K562 (cell line): ENCODE results near the gene LCA5L. TPM values are rescaled to one million over a fixed set of nuclear protein-coding genes. Genes with fewer than 3 reads are reported as not detected.
A peak's percentile ranks its signal among the peaks of the same experiment; 100 is the strongest.

Experiments
- CCAR2 ChIP-seq: fragments of 200-400 bp; formaldehyde crosslinking; IDR thresholded peaks from 2 replicates; pipeline ENCODE4 v1.6.1; 2017; ENCODE audit warnings: mild to moderate bottlenecking, low read depth, low read length
- CEBPB ChIP-seq: fragments of 450-650 bp; IDR thresholded peaks from 2 replicates; pipeline ENCODE4 v1.6.1; 2016; ENCODE audit warnings: missing genetic modification characterization, missing compliant biosample characterization
- E2F8 ChIP-seq: fragments of 450-650 bp; IDR thresholded peaks from 2 replicates; pipeline ENCODE4 v1.7.1; 2018; ENCODE audit warnings: mild to moderate bottlenecking, low read depth; ENCODE audit not compliant: partially characterized antibody
- FOXP4 ChIP-seq: sonication (generic); formaldehyde crosslinking; IDR thresholded peaks from 2 replicates; pipeline ENCODE4 v1.8.0; 2022; ENCODE audit warnings: mild to moderate bottlenecking, missing genetic modification reagents, borderline replicate concordance
- JUN ChIP-seq, 2 experiments: sonication (generic) in 1 of 2; formaldehyde crosslinking in 1 of 2; IDR thresholded peaks; 2 replicates each; pipeline versions ENCODE4 v1.6.1 to v1.8.0; 2012 to 2022; ENCODE audit warnings: borderline replicate concordance in 2 of 2, mild to moderate bottlenecking in 2 of 2, improper control_type of control experiment in 1 of 2, low read depth in 1 of 2, low read length in 1 of 2, missing genetic modification reagents in 1 of 2
- MYBL2 ChIP-seq, 2 experiments: fragments of 450-650 bp in 1 of 2; sonication (generic) in 1 of 2; formaldehyde crosslinking in 1 of 2; IDR thresholded peaks; 2 replicates each; pipeline versions ENCODE4 v1.6.1 to v1.8.1; 2017 to 2022; ENCODE audit warnings: borderline replicate concordance in 1 of 2, inconsistent platforms in 1 of 2, low read depth in 1 of 2, mild to moderate bottlenecking in 1 of 2, missing genetic modification reagents in 1 of 2, moderate library complexity in 1 of 2
- NCOR1 ChIP-seq: fragments of 450-650 bp; IDR thresholded peaks from 2 replicates; pipeline ENCODE4 v1.6.1; 2016; ENCODE audit warnings: mild to moderate bottlenecking, moderate library complexity
- PHF8 ChIP-seq: fragments of 200-600 bp; sonication (generic); IDR thresholded peaks from 2 replicates; pipeline ENCODE4 v1.6.1; 2012; ENCODE audit warnings: mixed run types, mild to moderate bottlenecking, inconsistent platforms, low read length, moderate library complexity, borderline replicate concordance
- PKNOX1 ChIP-seq: fragments of 450-650 bp; IDR thresholded peaks from 2 replicates; pipeline ENCODE4 v1.6.1; 2016
- POLR2B ChIP-seq: fragments of 450-650 bp; IDR thresholded peaks from 2 replicates; pipeline ENCODE4 v1.6.1; 2018; ENCODE audit warnings: low read depth; ENCODE audit not compliant: partially characterized antibody
- RBM14 ChIP-seq: fragments of 200-400 bp; formaldehyde crosslinking; IDR thresholded peaks from 2 replicates; pipeline ENCODE4 v1.6.1; 2018; ENCODE audit warnings: low read depth, mild to moderate bottlenecking, low read length, moderate library complexity, borderline replicate concordance; ENCODE audit not compliant: insufficient read depth
- SMAD4 ChIP-seq: fragments of 250-450 bp; sonication (Bioruptor Pico); conservative IDR thresholded peaks from 2 replicates; pipeline ENCODE4 v1.8.0; 2021; ENCODE audit warnings: inconsistent platforms, mild to moderate bottlenecking, moderate library complexity
- SMARCC2 ChIP-seq: fragments of 450-650 bp; IDR thresholded peaks from 2 replicates; pipeline ENCODE4 v1.6.1; 2017; ENCODE audit warnings: antibody characterized with exemption, moderate library complexity, mild to moderate bottlenecking, low read depth
- SNAPC5 ChIP-seq: fragments of 250-450 bp; sonication (Bioruptor Pico); IDR thresholded peaks from 2 replicates; pipeline ENCODE4 v1.8.0; 2021; ENCODE audit warnings: moderate library complexity, mild to moderate bottlenecking, inconsistent platforms
- SREBF2 ChIP-seq: sonication (generic); formaldehyde crosslinking; IDR thresholded peaks from 2 replicates; pipeline ENCODE4 v1.4.0; 2020; ENCODE audit warnings: mild to moderate bottlenecking, missing genetic modification reagents
- SRSF1 ChIP-seq: fragments of 200-400 bp; formaldehyde crosslinking; IDR thresholded peaks from 2 replicates; pipeline ENCODE4 v1.6.1; 2017; ENCODE audit warnings: mild to moderate bottlenecking, low read depth, low read length, moderate library complexity
- TAF15 ChIP-seq: fragments of 200-400 bp; formaldehyde crosslinking; IDR thresholded peaks from 2 replicates; pipeline ENCODE4 v1.6.1; 2017; ENCODE audit warnings: mild to moderate bottlenecking, low read depth, low read length, moderate library complexity
- XRCC4 ChIP-seq: IDR thresholded peaks from one replicate; pipeline ENCODE4 v1.6.1; 2011; ENCODE audit not compliant: insufficient read depth, insufficient read length; ENCODE audit errors: extremely low read depth
- ZKSCAN3 ChIP-seq: fragments of 250-450 bp; sonication (Bioruptor Pico); IDR thresholded peaks from 2 replicates; pipeline ENCODE4 v1.4.0; 2020
- ZNF23 ChIP-seq: fragments of 250-450 bp; sonication (Bioruptor Pico); IDR thresholded peaks from 2 replicates; pipeline ENCODE4 v1.4.0; 2020; ENCODE audit warnings: mild to moderate bottlenecking
- ZNF57 ChIP-seq: fragments of 450-650 bp; formaldehyde crosslinking; IDR thresholded peaks from 2 replicates; pipeline ENCODE4 v1.4.0; 2020; ENCODE audit warnings: mild to moderate bottlenecking, moderate library complexity
- polyA plus RNA-seq, 8 experiments: library from polyadenylated mRNA; depleted of rRNA in 4 of 8; stranded (reverse) in 5 of 8; unstranded in 3 of 8; fragments of >200 nt; fragmentation: Nextera tagmentation in 2 of 8; fragmentation: Illumina TruSeq in 1 of 8; extraction: Ambion mirVana in 2 of 8; extraction: Trizol in 1 of 8; gene quantifications; 2 replicates each; pipeline versions ENCODE4 v1.2.1 to v1.2.3, GENCODE V29; 2011 to 2014; ENCODE audit warnings: inconsistent platforms in 1 of 8, missing spikeins in 1 of 8
- total RNA-seq, 7 experiments: library from RNA; depleted of rRNA in 6 of 7; stranded (reverse); fragments of >200 nt in 6 of 7; fragmentation: Illumina TruSeq in 2 of 7; extraction: Trizol in 2 of 7; gene quantifications; 2 replicates each; pipeline versions ENCODE4 v1.2.1 to v1.2.3, GENCODE V29; 2011 to 2021; ENCODE audit warnings: low replicate concordance in 1 of 7

Gene LCA5L
- total and polyA plus RNA-seq, 9 of the 15 experiments (the other 6 are each of a cell fraction or from before 2014, with no cell fraction given): 1.8 to 4.9 (median 3.8) TPM

GRCh38 chr21:39451332-39452206, 6.0 kb upstream of the LCA5L start, which contains the start of gene SH3BGR (continued):
- TF ChIP-seq FOXP4: no peak
- peak; percentile 52; the same call in 1 of the 2 replicates for TF ChIP-seq SMAD4 (CRISPR knock-in tag)
- no peak for TF ChIP-seq ZNF57
- TF ChIP-seq SRSF1: no peak
- TF ChIP-seq JUN (IDR thresholded peaks at IDR 0.05; ENCODE audit: borderline replicate concordance, low read depth, low read length): 0 out of 2 replicates have a peak, but pooled peaks have one; percentile 29
- TF ChIP-seq JUN (CRISPR knock-in tag; IDR thresholded peaks at IDR 0.05; ENCODE audit: borderline replicate concordance): no peak
- TF ChIP-seq TAF15: no peak
- TF ChIP-seq POLR2B: peak; percentile 65
- TF ChIP-seq XRCC4: no peak
- TF ChIP-seq PHF8: no peak
- no peak for TF ChIP-seq CCAR2
- no peak for TF ChIP-seq NCOR1
- TF ChIP-seq RBM14: no peak
- no peak for TF ChIP-seq SNAPC5 (CRISPR knock-in tag)
- no peak for TF ChIP-seq ZKSCAN3 (CRISPR knock-in tag)
- TF ChIP-seq E2F8: no peak
- TF ChIP-seq ZNF23 (CRISPR knock-in tag): no peak
- no peak for TF ChIP-seq SMARCC2
- TF ChIP-seq SREBF2 (CRISPR knock-in tag): no peak
- peak; percentile 82 for TF ChIP-seq PKNOX1
- TF ChIP-seq CEBPB: no peak
- no peak; the same call in 1 of the 2 replicates for TF ChIP-seq MYBL2 (IDR thresholded peaks at IDR 0.05; ENCODE audit: low read depth)
- no peak for TF ChIP-seq MYBL2 (CRISPR knock-in tag; IDR thresholded peaks at IDR 0.05; ENCODE audit: borderline replicate concordance)
